ENCODE results near the gene CALML6.

CALML6 gene

GRCh38 chr1:1914101-1914970 is 724 bp upstream of the CALML6 start:
- DNase-seq, result no peak

GRCh38 chr1:1915911-1916840 is 1.1 kb downstream of the CALML6 start:
- no peak for DNase-seq

GRCh38 chr1:1916851-1917251 is 1.8 kb downstream of the CALML6 start:
- no peak for DNase-seq

GRCh38 chr1:1917304-1917976 is 2.4 kb downstream of the CALML6 start:
- no peak for DNase-seq

DNA sequence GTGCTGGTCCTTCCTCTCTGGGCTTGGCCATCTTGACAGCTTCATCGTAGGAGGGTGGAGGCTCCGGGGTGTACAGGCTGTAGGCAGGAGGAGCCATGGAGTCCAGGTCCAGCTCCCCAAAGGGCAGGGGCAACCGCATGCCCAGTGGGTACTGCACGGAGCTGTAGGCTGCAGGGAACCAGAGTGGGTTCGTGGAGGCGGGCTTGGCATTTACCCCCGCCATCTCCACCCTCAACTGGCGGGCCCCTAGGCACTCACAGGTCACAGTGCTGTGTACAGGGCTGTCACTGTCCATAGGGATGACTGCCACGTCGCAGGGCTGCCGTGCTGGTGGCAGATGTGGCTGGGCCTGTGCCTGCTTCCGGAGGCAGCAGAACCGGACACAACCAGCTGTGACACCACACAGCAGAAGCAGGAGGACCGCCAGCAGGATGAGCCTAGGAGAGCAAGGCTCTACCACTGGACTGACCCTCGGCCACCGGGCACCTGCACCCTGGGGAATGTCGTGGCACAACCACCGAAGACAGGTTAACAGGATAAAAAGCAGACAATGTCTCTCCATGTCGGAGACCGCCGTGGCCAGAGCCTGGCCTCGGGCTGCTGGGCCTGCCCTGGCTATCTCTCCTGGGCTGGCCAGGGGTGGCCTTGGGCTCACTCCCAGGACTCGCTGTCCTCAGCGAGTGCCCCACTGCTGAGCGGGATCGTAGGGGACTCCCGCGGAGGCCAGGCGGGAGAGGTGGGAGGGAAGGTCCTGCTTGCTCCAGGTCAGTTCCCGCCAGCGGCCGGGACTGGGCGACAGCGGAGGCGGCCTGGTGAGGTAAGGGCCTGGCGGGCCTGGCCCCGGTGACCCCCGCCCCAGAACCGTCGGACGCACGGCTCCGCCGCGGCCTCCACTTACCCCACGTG is 3.2 kb downstream of the CALML6 start:
- no peak for DNase-seq

GRCh38 chr1:1918901-1919303 is 3.8 kb downstream of the CALML6 start, which contains the start of gene TMEM52:
TMEM52 (minus strand) TSS chr1:1919279; CDS start chr1:1919265, 14 bp downstream.
- DNase-seq, result no peak

GRCh38 chr1:1919304-1920056 is 4.4 kb downstream of the CALML6 start:
- DNase-seq, result peak; percentile 100

- no peak for DNase-seq
Observed at GRCh38 chr1:1920057-1920607, 5.1 kb downstream of the CALML6 start.

DNA sequence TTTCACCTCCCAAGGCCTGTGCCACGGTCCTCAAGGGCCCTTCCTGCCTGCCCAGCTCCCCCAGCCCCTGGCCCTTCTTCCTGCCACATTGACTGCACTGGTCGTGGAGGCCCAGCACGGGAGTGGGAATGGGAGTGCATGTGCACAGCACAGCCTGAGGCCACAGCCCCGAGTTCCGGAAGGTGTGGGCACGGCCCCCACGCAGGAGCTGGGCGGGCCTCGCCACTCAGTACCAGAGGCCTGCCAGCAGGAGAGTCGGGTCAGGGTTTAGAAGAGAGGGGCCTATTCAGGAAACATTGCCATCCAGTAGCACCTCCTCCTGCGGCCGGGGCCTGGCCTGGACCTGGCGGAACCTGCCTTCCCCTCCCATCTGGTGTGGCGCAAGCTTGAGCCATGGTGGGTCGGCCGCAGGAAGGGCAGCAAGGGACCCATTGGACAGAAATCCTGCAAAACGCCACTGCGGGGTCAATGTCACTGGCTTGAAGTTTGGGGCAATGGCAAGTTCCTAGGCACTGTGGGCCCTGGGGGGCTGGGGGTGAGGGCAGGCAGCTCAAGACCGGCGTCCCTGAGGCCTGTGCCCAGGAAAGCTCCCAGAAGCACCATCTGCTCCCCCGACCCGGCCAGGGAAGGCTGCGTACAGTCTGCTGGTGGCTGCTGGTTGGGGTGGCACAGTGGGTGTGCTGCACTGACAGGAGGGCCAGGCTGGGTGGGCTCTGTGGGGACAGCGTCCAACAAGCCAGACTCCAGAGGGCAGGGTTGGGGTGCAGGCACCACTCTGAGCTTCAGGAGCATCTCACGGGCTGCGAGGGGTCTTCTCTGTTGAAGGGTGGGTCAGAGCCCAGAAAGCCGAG is 5.8 kb downstream of the CALML6 start:
- DNase-seq, result no peak

GRCh38 chr1:1921459-1921862 is 6.4 kb downstream of the CALML6 start:
- DNase-seq, result no peak

DNA sequence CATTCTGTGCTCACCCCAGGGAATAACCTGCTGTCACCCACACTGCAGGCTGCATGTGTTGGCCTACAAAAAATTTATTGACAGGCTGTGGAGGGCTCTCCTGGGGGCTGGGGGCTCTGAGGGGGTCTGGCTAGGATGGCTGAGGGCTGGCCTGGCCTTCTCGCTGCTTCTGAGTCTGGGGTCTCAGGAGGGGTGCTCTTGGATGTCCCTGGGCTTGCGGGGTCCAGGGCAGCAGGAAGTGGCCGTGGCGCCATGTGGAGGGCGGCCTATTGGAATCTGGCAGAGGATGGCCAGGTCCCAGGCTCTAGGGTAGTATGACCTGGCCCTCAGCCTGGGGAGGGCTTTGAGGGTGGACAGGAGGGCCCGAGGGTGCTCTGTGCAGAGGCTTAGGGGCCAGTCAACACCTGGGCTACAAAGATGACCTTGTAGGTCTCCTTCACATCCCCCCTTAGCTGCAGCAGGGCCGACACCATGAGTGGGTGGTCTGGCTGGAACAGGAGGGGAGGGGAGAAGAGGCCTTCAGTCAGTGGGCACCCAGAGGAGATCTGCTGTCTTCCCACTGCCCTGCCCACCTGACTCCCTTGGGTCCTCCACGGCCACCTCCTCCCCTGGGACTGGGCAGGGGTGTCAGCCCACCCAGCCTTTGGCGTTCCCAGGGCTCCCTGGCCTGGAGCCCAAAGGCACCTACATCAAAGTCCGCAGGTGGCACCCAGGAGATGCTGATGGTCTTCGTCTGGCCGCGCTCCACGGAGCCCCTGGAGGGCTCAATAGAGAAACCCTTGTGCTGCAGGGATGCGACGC is 7.0 kb downstream of the CALML6 start:
- no peak for DNase-seq

DNA sequence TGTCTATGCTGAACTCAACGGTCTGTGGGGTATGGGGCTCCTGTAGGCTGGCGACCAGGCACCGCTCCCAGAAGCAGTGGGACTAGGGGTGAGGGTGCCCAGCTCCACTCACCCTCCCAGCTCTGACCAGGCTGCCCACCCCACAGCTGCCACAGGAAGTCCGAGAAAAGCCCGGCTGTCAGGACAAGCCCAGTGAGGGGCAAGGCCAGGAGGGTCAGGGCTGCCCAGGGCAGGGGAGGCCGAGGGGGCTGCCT is 7.6 kb downstream of the CALML6 start:
- DNase-seq, result no peak

DNA sequence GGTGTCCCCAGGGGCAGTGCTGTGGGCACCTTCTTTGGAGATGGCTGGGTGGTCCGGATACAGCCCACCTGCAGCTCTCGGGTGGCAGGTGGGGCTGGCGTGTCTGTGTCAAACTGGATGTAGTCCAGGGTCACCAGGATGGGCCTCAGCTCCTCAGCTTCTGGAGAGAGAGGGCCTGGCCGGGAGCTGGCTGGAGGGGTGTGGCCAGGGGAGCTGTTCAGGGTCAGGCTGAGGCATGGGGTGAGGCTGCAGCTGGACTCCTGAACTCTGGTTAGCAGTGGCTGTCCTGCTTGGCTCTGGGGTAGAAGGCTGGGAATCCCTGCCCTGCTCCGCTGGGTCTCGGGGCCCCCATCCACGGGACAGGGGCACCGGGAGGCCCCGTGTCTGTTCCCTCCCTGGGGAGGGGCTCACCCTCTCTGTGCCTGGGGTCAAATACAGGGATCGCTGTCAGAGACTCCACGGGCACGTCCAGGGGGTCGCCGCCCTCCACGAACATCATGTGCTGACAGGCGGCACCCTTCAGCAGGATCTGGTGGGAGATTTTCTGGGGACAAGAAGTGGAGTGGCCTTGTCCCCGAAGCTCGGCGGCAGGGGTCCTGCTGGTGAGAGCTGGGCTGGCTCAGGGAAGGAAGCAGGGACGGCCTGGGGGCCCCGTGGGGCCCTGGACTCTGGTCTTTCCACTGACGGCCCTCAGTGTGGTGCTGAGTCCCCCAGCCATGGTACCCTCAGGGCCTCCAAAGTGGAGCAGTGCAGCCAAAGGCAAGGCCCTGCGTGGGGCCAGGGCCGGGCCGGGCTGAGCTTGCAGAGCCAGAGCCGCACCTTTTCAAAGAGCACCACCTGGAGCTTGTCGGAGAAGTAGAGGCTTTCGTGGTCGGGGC is 8.1 kb downstream of the CALML6 start:
- no peak for DNase-seq

- no peak for DNase-seq
Observed at GRCh38 chr1:1924386-1924785, 9.3 kb downstream of the CALML6 start.

DNA sequence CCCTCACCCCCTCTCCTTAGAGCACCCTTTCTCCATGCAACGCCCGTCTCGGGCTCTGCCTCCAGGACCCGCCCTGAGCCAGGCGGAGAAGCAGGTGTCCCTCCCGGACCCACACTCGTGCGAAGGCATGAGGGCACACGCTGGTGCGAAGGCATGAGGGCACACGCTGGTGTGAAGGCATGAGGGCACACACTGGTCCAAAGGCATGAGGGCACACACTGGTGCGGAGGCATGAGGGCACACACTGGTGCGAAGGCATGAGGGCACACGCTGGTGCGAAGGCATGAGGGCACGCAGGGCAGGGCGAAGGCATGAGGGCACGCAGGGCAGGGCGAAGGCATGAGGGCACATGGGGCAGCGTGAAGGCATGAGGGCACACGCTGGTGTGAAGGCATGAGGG is 9.8 kb downstream of the CALML6 start:
- no peak for DNase-seq

GRCh38 chr1:1925437-1926345 is 10.6 kb downstream of the CALML6 start:
- DNase-seq, result no peak

- DNase-seq, result no peak
Observed at GRCh38 chr1:1926346-1926811, 11.3 kb downstream of the CALML6 start.
